NCI-H128 (cell line): ENCODE measurements around the gene MEGF10.

ENCODE experiments used
- DNase-seq: peaks from one replicate; lab custom pipeline; 2025; ENCODE audit not compliant: unreplicated experiment; lab: John Stamatoyannopoulos, UW

MEGF10 gene

DNA sequence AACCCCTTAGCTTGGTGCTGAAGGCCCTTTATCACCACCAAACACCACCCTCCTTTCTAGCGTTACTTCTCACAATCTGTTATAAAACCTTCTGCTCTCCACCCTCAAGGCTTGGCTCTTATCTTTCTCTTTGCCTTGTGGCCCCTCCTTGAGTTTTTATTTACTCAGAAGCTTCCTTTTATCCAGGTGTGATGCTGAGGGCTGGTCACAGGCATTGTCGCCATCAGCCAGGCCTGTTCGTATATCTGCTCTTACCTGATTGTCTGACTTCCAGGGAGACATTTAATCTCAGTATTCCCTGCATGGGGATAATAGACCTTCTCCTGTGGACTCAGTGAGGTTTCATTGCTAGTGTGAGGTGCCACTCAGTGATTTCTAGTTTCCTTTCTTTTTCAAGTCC is 34.2 kb downstream of the MEGF10 start:
- no peak for DNase-seq

DNA sequence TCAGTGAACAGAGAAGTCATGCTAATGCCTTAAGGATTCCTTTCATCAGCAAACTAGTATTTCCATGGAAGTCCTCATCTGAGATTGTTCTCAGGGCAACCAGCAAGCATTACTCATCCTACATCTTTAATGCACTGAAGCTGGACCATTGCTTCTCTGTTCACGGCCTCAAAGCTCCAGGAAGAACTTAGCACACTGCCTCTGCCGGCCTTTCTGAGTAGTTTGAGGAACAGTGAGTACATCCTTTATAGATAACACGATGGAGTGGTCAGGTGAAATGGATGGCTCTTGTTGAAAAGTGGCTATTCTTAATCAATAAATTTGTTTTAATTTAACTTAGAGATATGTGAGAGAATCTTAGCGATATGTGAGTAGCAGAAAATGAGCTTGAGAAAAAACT is 35.8 kb downstream of the MEGF10 start:
- no peak for DNase-seq

DNA sequence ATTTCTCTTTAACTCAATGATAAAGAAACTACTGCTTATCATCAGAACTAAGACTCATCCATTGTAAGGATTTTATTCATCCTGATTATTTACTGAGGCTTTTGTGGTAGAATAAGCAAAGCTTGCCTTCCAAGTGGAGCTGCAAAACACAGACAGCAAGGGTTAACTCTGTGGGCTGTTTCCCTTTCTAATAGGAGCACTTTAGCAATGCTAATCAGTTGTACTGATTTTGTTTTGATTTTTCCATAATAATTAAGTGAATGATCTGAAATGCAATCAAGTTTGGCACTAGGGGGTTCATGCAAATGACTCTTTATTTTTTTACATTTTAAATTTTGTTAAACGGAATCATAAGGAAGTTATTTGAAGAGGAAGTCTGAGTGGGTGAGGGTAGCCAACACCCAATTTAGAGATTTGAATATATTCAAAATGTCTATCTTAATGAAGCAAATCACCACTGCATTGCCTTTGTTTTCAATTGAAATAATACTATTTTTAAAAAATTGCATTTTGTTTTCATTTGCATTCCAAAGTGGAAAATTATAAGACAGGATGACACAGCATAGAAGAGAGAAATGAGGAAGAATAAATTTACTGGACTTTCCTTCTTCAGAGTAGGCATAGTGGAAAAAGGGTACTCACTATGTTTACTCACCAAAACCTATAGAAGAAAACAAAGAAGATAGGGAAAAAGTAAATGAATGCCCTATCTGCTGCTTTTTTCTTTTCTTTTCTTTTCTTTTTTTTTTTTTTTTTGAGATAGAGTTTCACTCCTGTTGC is 36.6 kb downstream of the MEGF10 start:
- no peak for DNase-seq

DNA sequence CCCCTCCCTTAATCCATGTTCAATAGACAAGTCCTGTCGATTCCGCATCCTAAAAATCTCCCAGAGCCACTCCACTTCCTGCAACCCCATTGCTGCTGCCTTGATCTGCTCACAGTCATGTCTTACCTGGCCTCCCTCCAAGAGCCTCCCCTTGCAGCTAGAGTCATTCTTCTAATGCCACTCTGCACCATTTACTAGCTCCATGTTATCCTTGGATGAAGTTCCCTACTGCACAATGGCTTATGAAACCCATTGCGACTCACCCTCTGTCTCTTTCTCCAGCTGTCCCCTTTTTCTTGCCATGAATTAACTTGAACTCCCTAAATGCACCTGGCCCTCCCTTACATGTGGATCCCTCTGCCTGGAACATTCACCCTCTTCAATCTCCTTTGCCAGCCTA is 39.5 kb downstream of the MEGF10 start:
- DNase-seq: no peak

DNA sequence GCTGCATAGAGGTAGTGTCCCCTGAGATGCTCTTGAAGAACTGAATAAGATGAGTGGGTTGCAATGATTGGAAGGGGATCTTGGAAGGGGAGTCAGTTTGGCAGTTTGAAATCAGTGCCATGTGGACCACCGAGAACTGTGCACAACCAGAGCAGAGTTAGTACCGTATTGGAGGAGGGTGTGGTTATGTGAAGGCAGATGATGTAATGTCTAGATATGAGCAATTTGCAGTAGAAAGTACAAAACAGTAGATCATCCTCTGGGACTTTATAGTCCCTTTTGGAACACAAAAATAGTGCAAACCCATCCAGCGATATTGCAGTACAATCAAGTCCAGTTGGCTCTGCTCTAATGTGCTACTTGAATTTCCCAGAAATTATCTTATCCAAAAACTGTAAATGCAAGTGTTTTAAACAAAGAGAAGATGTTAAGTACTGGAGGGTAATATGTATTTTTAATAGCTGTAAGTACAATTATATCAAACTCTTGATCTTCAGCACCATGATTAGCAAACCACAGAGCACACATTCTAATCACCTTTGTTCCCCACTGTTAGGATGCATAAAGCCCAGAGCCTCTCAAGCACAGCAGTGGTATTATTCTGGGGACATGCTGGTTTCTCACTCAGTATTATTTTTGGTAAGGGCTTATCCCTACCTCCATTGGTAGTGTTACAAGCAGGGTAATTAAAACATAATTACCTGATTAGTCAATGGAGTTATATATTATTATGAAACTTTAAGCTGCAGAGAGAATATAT is 41.5 kb downstream of the MEGF10 start:
- DNase-seq: no peak

DNA sequence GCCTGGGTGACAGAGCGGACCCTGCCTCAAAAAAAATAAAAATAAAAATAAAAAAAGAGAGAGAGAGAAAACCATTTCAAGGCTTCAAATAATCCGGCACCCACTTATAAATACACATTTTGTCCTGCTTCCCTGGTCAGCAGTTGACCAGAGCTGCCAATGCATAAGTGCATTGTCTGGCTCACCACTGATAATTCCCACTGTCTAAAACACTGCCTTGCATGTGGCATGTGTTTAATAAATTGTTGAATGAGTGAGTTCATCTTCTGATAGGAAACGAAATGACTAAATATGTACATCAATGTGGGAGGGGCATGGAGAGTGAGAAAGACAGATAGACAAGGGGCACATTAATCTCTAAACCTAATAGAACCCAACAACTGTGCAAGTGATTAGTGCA is 42.9 kb downstream of the MEGF10 start:
- DNase-seq: no peak

DNA sequence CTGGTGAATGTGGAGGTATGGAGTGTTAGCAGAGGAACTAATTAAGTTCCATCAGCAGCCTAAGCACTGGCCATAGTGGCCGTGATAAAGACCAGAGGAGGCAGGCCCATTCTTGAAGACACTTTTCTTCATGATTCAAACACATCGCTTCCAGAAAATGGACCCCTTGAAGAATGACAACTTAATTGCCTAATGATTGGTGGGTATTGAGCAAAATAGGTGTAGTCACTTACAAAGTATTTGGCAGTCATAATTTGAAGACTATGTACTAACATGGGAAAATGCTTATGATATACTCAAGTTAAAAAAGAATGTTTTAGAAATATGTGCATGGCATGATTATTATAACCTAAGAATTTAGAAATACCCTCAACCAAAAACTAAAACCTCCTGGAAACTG is 44.8 kb downstream of the MEGF10 start:
- no peak for DNase-seq

DNA sequence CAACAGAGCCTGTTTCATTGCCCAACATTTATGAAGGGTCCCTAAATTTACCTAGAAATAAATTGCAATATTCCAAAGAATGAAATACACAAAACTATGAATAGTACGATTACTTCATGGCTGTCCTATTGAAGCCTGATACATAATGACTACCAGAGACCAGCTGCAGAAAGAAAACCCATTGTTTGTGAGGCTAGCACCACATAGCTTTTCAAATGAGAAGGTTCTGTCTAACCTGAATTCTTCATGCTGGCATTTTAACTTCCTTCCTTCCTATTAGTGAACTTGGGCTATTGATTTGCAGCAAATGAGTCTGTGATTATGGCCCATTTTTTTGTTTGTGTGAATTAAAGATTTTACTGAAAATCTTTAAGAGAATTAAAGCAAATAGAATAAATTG is 47.3 kb downstream of the MEGF10 start:
- no peak for DNase-seq

DNA sequence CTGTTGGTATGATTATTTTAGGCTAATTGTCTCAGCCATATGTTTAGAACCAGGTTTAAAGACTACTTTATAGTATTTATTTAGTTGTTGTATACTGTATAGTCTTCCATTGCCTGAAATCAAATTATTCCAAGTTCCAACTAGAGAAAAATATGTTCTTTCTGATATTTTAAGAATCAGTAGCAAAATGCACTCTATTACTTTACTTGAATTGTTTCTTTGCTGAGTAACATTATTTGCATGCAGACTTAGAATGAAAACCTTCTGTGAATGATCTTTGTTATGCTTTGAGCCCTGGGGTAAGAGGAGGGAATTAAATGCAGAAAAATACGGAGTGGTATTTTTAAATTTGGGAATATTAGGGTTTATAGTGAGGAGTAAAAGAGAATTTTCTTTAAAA is 47.9 kb downstream of the MEGF10 start:
- no peak for DNase-seq

DNA sequence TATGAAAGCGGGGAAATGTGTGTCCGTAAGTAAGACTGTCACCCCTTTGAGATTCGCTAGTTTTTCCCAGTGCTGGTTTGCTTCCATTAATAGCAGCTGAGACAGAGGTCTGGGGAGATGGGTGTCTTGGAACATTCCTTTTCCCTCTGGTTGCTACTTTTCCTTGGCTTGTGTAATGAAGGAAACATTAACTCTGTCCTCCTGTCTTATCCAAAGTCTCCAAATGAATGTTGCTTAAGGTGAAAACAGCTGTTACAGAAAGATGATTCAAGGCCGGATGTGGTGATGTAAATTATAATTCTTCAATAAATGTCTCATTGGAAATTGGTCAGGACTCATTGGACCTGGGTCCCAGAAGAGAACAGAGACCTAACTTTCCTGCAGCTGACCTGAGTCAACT is 50.0 kb downstream of the MEGF10 start:
- no peak for DNase-seq

DNA sequence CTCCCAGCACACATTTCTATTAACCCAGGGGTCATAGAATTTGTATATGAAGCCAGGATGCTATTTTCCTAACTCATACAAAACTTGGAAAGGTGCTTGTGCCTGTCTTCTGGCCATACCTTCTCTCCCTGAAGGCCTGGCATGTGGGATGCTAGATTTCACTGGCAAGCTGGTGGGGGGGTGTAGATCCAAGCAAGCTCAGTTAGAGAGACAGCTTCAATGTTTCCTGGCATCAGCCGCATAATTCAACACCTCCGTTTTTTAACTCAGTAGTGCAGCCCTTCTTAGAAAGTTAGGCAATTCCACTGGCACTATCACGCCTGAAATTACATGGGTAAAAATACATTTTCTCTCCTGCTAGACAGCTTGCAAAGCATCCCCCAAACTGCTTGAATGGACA is 51.8 kb downstream of the MEGF10 start:
- no peak for DNase-seq

DNA sequence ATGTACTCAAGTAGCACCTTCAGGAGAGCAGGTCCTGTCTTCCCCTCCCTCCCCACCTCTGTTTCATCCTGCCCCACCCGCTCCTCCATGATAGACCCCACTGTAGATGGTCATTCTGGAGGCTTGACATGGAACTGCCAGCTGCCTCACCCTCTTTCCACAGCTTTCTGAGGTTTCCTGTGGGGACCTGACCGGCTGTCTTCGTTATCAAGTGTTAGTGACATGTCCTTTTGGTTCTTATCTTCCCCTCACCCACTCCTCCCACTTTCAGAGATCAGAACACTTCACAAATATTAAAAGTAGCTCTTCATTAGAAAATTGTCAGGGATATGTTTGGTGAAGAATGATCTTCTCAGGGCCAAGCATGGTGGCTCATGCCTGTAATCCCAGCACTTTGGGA is 52.7 kb downstream of the MEGF10 start:
- DNase-seq: no peak

DNA sequence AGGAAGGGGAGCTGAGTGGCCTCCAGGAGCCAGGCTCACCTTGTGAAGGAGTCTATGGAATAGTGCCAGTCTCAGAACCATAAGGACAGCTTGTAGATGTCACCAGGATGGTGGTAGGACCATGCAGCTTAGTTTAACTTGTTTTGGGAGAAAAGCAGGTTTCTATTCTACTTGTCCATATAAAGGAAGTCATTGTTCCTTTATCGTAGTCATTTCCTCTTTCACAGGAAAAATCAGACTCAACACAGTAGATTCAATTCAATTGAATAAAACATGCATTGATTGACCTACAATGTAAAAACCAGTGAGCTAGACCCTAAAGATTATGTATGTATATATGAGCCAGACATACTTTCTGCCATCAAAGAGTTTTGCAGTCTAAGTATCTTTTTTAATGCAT is 53.3 kb downstream of the MEGF10 start:
- no peak for DNase-seq

DNA sequence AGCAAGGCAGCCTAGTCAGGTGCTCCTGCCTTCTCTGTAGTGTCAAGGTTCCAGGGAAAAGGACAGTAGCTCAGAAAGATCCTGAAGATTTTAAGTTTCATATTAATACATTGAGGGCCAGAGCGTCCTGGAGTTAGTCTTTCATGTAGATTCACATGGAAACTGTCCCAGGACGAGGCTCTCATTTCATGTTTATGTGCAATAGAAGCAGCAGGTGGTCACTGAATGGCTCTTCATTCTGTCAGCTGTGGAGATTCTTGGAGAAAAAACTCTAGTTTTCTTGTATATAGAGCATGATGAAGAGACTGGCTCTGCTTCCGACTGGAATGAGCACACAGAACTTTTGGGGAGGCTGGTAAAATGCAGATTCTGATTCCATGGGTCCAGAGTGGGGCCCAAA is 54.3 kb downstream of the MEGF10 start:
- no peak for DNase-seq

DNA sequence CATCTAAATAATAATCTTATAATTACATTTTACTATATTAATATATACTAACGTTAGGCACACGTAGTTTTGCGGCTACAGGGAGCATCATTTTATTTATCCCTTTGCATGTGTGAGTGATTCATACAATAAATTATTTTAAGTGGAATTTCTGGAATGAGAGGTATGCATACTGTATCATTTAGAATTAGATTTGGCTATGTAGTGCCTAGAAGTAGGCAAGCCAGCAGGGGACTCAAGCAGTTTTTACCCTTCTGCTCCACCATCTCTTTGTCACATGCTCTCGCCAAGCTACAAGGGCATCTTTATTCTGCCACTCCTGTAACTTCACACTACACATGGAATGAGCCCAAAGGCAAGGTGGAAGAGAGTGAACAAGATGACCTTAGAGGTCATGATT is 60.8 kb downstream of the MEGF10 start:
- DNase-seq: no peak

DNA sequence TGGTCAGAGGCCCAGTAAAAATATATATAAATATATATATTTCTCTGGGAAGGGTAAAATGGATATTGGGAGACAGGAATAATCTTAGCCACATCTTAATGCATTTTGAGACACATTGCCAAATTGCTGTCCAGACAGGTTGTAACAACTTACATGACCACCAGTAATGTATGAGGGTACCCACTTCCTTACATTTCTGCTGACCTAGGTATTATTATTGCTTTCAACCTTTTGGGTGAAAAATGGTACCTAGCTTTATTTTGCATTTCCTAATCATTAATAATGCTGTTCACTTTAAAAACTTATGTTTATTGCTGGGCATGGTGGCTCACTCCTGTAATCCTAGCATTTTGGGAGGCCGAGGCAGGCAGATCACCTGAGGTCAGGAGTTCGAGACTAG is 61.5 kb downstream of the MEGF10 start:
- no peak for DNase-seq

DNA sequence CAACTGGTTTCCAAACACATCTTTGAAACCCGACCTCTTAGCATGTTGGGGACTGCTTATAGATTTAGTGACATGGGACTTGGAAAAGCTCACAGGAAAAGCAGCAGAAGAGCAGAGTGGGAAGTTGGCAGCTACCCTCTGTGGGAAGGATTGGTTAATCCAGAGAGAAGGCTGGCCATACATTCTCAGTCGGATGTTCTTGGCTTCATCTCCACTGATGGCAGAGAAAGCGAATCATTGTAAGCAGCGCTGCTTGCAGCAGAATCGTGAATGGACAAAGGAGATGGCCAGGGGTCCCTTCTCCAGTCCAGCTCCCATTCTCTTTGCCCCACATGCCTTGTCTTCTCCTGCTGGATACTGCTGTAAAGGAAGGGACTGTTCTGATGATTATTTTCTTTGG is 62.7 kb downstream of the MEGF10 start:
- DNase-seq: no peak

DNA sequence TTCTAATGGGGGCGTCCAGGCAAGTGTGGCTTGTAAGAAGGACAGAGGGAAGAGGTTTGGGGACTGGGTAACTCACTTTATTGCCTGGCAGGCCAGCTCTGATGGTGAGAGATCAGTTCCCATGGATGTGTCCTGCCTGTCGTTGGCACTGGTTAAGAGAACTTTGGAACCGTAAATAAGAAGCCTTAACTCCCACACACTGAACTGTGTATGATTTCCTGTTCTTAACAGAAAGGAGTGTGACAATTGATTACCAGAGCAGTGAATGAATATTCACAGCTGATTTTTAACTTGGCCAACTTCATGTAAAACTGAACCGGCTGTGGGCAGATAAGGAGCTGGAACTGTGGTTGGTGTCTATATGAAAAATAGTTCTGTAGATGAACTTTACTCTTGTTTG is 63.2 kb downstream of the MEGF10 start:
- no peak for DNase-seq

DNA sequence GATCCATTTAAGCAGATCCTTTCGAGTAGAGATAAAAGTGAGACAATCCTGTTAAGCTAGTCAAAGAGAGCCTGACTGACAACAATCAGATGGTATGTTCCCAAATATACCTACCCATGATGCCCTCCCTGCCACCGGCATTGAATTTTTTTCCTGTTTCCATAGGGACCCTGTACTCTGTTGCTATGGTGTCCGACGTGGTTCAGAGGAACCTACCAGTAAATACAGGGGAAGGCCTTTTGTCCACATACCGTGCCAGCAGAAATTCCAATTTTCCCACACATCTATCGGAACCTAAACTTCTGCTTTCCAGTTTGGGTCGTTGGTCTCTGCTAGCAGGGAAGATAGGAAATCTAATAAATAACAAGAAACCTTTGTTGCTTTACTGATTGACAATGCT is 64.7 kb downstream of the MEGF10 start:
- DNase-seq: no peak

DNA sequence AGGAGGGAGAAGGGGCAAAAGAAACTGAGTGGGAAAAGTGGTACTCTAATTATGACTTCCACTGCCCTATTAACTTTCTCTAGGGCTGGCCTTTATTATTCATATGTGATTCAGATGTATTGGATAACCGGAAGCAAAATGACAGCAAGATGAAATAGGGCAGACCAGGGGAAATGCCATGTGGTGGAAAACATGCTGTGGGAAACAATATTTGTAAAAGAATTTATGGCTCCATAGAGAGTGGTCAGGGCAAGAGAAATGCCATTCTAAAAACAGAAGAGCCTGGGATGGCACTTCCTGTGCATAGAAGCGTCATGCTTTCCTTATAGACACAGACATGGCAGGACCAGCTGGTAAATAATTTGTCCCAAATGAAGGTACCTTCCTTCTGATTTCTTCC is 67.7 kb downstream of the MEGF10 start:
- DNase-seq: no peak

DNA sequence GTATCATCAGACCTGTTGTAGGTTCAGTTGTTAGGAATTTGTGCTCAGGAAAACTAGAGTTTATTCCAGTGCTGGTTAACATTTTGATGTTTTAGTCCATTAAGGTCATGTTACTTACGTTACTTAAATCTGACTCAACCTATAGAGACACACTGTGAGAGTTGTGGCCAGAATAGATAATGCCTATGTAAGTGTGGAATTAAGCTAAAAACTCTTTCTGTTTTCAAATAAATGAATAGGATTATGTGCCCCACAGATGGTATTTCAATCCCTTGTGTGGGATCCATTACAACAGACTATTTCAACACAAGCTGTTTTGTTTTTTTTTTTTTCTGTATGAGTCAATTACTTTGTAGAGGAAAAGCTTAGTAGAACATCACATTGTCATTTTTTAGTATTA is 68.1 kb downstream of the MEGF10 start:
- no peak for DNase-seq

DNA sequence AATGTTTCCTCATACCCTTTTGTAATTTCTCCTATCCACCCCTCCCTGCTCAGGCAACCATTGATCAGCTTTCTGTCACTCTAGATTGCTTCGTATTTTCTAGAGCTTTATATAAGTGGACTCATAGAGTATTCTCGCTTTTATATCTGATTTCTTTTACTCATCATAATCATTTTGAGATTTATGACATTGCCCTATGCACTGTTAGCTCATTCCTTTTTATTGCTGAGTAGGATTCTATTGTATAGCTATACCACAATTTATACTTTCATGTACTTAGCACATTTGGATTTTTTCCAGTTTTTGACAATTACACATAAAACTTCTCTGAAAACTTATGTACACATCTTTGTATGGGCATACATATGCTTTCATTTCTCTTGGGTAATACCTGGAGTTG is 68.9 kb downstream of the MEGF10 start:
- DNase-seq: no peak

DNA sequence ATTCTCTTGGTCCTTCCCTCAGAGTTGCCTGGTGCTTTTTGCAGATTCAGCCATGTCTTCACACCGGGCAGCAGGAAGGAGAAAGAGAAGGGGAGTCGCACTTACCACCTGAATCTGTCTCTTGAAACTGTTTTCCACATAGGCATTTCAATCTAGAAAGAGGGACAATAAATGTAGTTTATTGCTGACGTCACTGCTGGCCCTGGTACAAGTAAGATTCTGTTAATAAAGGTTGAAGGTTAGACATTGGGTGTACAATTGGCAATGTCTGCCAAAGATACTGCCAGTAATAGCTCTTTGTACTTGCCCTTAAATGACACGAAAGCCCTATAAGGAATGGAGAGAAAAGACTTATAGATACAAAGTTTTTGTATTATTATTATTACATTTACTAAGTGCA is 72.8 kb downstream of the MEGF10 start:
- DNase-seq: no peak
